GM21381 (cell line): ENCODE data around the gene GET4.
"Not testable (repeated sequence)": the region's sequence is repeated elsewhere in the genome, so short reads cannot be mapped to it uniquely, and the experiment has no call there.

Experiments used
- ATAC-seq: cut with Tn5 transposase; IDR thresholded peaks from one replicate; pipeline ENCODE4 v1.9.1; 2021; ENCODE audit warnings: mild to moderate bottlenecking, moderate library complexity; ENCODE audit not compliant: unreplicated experiment

Gene GET4

GRCh38 chr7:868189-868486 lies 8.2 kb upstream of the GET4 start:
- ATAC-seq, result no peak

- ATAC-seq, result no peak
Observed at GRCh38 chr7:869348-869747, 7.0 kb upstream of the GET4 start.

GRCh38 chr7:871900-872537 lies 4.3 kb upstream of the GET4 start:
- no peak for ATAC-seq

- ATAC-seq, result not testable (repeated sequence)
Observed at GRCh38 chr7:872685-873084, 3.7 kb upstream of the GET4 start.

GRCh38 chr7:873367-874002 lies 2.9 kb upstream of the GET4 start:
- ATAC-seq, result no peak

GRCh38 chr7:874031-874749 lies 2.2 kb upstream of the GET4 start:
- ATAC-seq, result no peak

GRCh38 chr7:875051-875450 lies 1.3 kb upstream of the GET4 start:
- ATAC-seq, result no peak

- ATAC-seq, result no peak
Observed at GRCh38 chr7:875476-876076, 778 bp upstream of the GET4 start.

- ATAC-seq, result peak; percentile 13
Observed at GRCh38 chr7:876972-877311, 588 bp downstream of the GET4 start.

GRCh38 chr7:877312-878232 lies 1.2 kb downstream of the GET4 start:
- no peak for ATAC-seq

- ATAC-seq, result no peak
Observed at GRCh38 chr7:879093-879492, 2.7 kb downstream of the GET4 start.

GRCh38 chr7:879706-880105 lies 3.4 kb downstream of the GET4 start:
- no peak for ATAC-seq

- ATAC-seq, result no peak
Observed at GRCh38 chr7:880450-880849, 4.1 kb downstream of the GET4 start.

- no peak for ATAC-seq
Observed at GRCh38 chr7:881441-882234, 5.3 kb downstream of the GET4 start.

- no peak for ATAC-seq
Observed at GRCh38 chr7:882336-883035, 6.1 kb downstream of the GET4 start.

- no peak for ATAC-seq
Observed at GRCh38 chr7:883055-884021, 7.0 kb downstream of the GET4 start.

- no peak for ATAC-seq
Observed at GRCh38 chr7:884191-885003, 8.0 kb downstream of the GET4 start.
